ENCODE measurements around the gene COL3A1. TPM values are rescaled to one million over a fixed set of nuclear protein-coding genes. Genes with fewer than 3 reads are reported as not detected.

Gene COL3A1
- total and polyA plus RNA-seq, 2 of the 13 experiments (the other 11 are each of a cell fraction or from before 2014, with no cell fraction given): 0.04 TPM; not detected in 1

GRCh38 chr2:189012351-189012750 lies 38.2 kb downstream of the COL3A1 start:
- no peak overlapping the region for H3K4me3 ChIP-seq (replicated peaks in 1 of 3; ENCODE audit: insufficient read depth in 1 of 3, low read depth in 2 of 3, low read length in 3 of 3)
- ATAC-seq: no peak
- H3K27ac ChIP-seq (ENCODE audit: extremely low read length, insufficient read depth, low read length): no peak overlapping the region
- 35% methylated on average over 1 of the region's 1 CpG for WGBS (ENCODE audit: low lambda C conversion rate)
- no peak overlapping the region for H3K4me2 ChIP-seq (ENCODE audit: low read depth, low read length)
- H3K36me3 ChIP-seq (replicated peaks in 1 of 2; ENCODE audit: control insufficient read depth in 1 of 2, insufficient read depth in 2 of 2, low read length in 2 of 2): no peaks in the 10 kb centered on the region
- intact Hi-C loops (cut with micrococcal nuclease; ENCODE audit: unreplicated experiment): no loop called here
- H3K9me3 ChIP-seq (ENCODE audit: low read length): no peaks in the 10 kb centered on the region
- no peaks in the 10 kb centered on the region for H3K4me1 ChIP-seq (ENCODE audit: insufficient read depth, low read length)
- in situ Hi-C loops (cut with HindIII; ENCODE audit: extremely low pct_ligation_motif_present, low pct_unique_long_range_greater_than_20kb): no loop called here
- H3K9ac ChIP-seq (ENCODE audit: insufficient read depth, low read depth, low read length): no peak overlapping the region
- no peaks in the 10 kb centered on the region for H3K27me3 ChIP-seq (ENCODE audit: control insufficient read depth in 1 of 2, insufficient read depth in 2 of 2, low read length in 2 of 2)
- no peaks in the 10 kb centered on the region for H3K79me2 ChIP-seq (ENCODE audit: insufficient read depth, low read length)
- FAIRE-seq: no peak
- no TSS peak for BruUV-seq (replicated peaks)
- ChIA-PET CTCF (ENCODE audit: low intra/inter-chr PET ratio, low total read pairs) (no interaction called here), POLR2A (no interaction called here)
- H4K20me1 ChIP-seq (ENCODE audit: insufficient read depth, low read length): no peaks in the 10 kb centered on the region
- no peak overlapping the region for H2AFZ ChIP-seq (ENCODE audit: low read length)
- no peak for DNase-seq (ENCODE audit: low spot score)
- TF ChIP-seq ZNF597 (CRISPR knock-in tag; IDR thresholded peaks at IDR 0.05) (no peak), MBNL3 (CRISPR knock-in tag; conservative IDR thresholded peaks at IDR 0.05) (no peak), ZBTB8A (CRISPR knock-in tag; IDR thresholded peaks at IDR 0.05; ENCODE audit: borderline replicate concordance, low read depth) (no peak), SIX4 (CRISPR knock-in tag; IDR thresholded peaks at IDR 0.05) (no peak), ZFP36 (IDR thresholded peaks at IDR 0.05; ENCODE audit: borderline replicate concordance, low read depth, low read length, partially characterized antibody) (no peak), SNAPC4 (CRISPR knock-in tag; IDR thresholded peaks at IDR 0.05) (no peak), HBP1 (CRISPR knock-in tag; IDR thresholded peaks at IDR 0.05; ENCODE audit: low read depth) (no peak), ZFP91 (CRISPR knock-in tag; IDR thresholded peaks at IDR 0.05; ENCODE audit: borderline replicate concordance) (no peak), ZNF180 (CRISPR knock-in tag; IDR thresholded peaks at IDR 0.05; ENCODE audit: borderline replicate concordance, low read depth) (no peak), ZNF207 (IDR thresholded peaks at IDR 0.05; ENCODE audit: borderline replicate concordance) (no peak)
